Hepatocyte (in vitro differentiated cells): Measurements from ENCODE around the gene RGS14. TPM values are rescaled to one million over a fixed set of nuclear protein-coding genes. Genes with fewer than 3 reads are reported as not detected.

ENCODE experiments used
- DNase-seq: peaks from one replicate; pipeline ENCODE4 v3.0.0-alpha.2; 2016; ENCODE audit warnings: low spot score
- H2AFZ ChIP-seq: fragments of 200-600 bp; sonication (generic); 2 replicates; pipeline ENCODE4 v1.6.0; 2016; ENCODE audit warnings: antibody characterized with exemption, mild to moderate bottlenecking
- H3K27ac ChIP-seq: fragments of 200-600 bp; sonication (generic); 2 replicates; pipeline ENCODE4 v1.5.1; 2016; ENCODE audit warnings: mild to moderate bottlenecking
- H3K27me3 ChIP-seq: fragments of 200-600 bp; sonication (generic); 2 replicates; pipeline ENCODE4 v1.6.1; 2016
- H3K36me3 ChIP-seq: fragments of 200-600 bp; sonication (generic); replicated peaks from 2 replicates; pipeline ENCODE4 v1.5.1; 2016; ENCODE audit warnings: low read depth; ENCODE audit not compliant: insufficient read depth
- H3K4me1 ChIP-seq: fragments of 200-600 bp; sonication (generic); 2 replicates; pipeline ENCODE4 v1.5.1; 2016; ENCODE audit warnings: mild to moderate bottlenecking, moderate library complexity; ENCODE audit not compliant: insufficient read depth
- H3K4me2 ChIP-seq: fragments of 200-600 bp; sonication (generic); 2 replicates; pipeline ENCODE4 v1.6.0; 2016
- H3K4me3 ChIP-seq: fragments of 200-600 bp; sonication (generic); 2 replicates; pipeline ENCODE4 v1.5.1; 2016; ENCODE audit warnings: mild to moderate bottlenecking
- H3K79me2 ChIP-seq: fragments of 200-600 bp; sonication (generic); 2 replicates; pipeline ENCODE4 v1.6.0; 2017; ENCODE audit warnings: mild to moderate bottlenecking
- H3K9me2 ChIP-seq: fragments of 200-600 bp; sonication (generic); replicated peaks from 2 replicates; pipeline ENCODE4 v1.6.0; 2017; ENCODE audit warnings: mild to moderate bottlenecking; ENCODE audit not compliant: insufficient read depth
- H3K9me3 ChIP-seq: fragments of 200-600 bp; sonication (generic); 2 replicates; pipeline ENCODE4 v1.5.1; 2016; ENCODE audit warnings: low read depth, mild to moderate bottlenecking
- H4K20me1 ChIP-seq: fragments of 200-600 bp; sonication (generic); 2 replicates; pipeline ENCODE4 v1.6.0; 2016; ENCODE audit warnings: mild to moderate bottlenecking; ENCODE audit not compliant: insufficient read depth, poor library complexity, severe bottlenecking
- EZH2 ChIP-seq: fragments of 200-600 bp; sonication (generic); IDR thresholded peaks from 2 replicates; pipeline ENCODE4 v1.6.1; 2016; ENCODE audit warnings: antibody characterized with exemption, mild to moderate bottlenecking, borderline replicate concordance
- EZH2phosphoT487 ChIP-seq: fragments of 200-600 bp; sonication (generic); IDR thresholded peaks from one replicate; pipeline ENCODE4 v1.6.1; 2018; ENCODE audit warnings: antibody characterized with exemption, mild to moderate bottlenecking, low read depth, moderate library complexity; ENCODE audit not compliant: unreplicated experiment, severe bottlenecking
- WGBS: methylation state at CpG from one replicate; pipeline ENCODE4 v1.1.6; 2016; ENCODE audit warnings: low lambda C conversion rate; ENCODE audit errors: missing lambda C conversion rate; 5-methylcytosine and 5-hydroxymethylcytosine counted together
- polyA plus RNA-seq: library from polyadenylated mRNA; unstranded; fragments of >200 nt; fragmentation: Nextera tagmentation; extraction: Ambion mirVana; gene quantifications from 2 replicates; pipeline ENCODE4 v1.2.1, GENCODE V29; 2016
- total RNA-seq: library from RNA; depleted of rRNA; stranded (reverse); fragments of >200 nt; gene quantifications from 2 replicates; pipeline ENCODE4 v1.2.3, GENCODE V29; 2014
- TF ChIP-seq, protein P1 (sequence below): fragments of 200-600 bp; sonication (generic); IDR thresholded peaks from 2 replicates; pipeline ENCODE4 v1.5.1; 2016; ENCODE audit warnings: antibody characterized with exemption, mild to moderate bottlenecking; ENCODE audit not compliant: poor library complexity

Gene RGS14
- total and polyA plus RNA-seq, 2 experiments from 2014 or later, result 36.5 to 37.0 TPM

DNA sequence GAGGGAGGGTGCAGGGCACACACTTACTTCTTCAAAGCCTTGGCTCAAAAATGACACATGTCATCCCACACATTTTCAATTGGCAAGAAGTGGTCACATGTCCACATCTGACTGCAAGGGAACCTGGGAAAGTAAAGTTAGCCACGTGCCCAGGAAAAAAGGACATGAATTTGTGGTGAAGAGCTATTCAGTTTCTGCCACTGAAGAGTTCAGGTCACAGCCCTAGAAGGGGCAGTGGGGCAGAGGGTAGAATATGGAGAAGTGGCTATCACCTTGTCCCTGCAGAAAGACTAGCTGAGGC lies 1.9 kb upstream of the RGS14 start:
- TF ChIP-seq EZH2 (no peak), EZH2phosphoT487 (no peak)
- TF ChIP-seq, protein P1, sequence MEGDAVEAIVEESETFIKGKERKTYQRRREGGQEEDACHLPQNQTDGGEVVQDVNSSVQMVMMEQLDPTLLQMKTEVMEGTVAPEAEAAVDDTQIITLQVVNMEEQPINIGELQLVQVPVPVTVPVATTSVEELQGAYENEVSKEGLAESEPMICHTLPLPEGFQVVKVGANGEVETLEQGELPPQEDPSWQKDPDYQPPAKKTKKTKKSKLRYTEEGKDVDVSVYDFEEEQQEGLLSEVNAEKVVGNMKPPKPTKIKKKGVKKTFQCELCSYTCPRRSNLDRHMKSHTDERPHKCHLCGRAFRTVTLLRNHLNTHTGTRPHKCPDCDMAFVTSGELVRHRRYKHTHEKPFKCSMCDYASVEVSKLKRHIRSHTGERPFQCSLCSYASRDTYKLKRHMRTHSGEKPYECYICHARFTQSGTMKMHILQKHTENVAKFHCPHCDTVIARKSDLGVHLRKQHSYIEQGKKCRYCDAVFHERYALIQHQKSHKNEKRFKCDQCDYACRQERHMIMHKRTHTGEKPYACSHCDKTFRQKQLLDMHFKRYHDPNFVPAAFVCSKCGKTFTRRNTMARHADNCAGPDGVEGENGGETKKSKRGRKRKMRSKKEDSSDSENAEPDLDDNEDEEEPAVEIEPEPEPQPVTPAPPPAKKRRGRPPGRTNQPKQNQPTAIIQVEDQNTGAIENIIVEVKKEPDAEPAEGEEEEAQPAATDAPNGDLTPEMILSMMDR, result no peak
- H3K4me3 ChIP-seq, result no peak overlapping the region
- H3K4me2 ChIP-seq, result no peak overlapping the region
- no peaks in the 10 kb centered on the region for H3K9me2 ChIP-seq
- no peaks in the 10 kb centered on the region for H4K20me1 ChIP-seq
- DNase-seq, result no peak
- peaks cover 5% of the 10 kb centered on the region for H3K79me2 ChIP-seq
- peaks cover 4% of the 10 kb centered on the region for H3K4me1 ChIP-seq
- H3K27ac ChIP-seq, result no peak overlapping the region
- H2AFZ ChIP-seq, result no peak overlapping the region
- H3K36me3 ChIP-seq, result no peaks in the 10 kb centered on the region
- H3K9me3 ChIP-seq, result no peaks in the 10 kb centered on the region
- H3K27me3 ChIP-seq, result no peaks in the 10 kb centered on the region
- 32% methylated on average over 1 of the region's 1 CpG for WGBS

- TF ChIP-seq EZH2 (no peak), EZH2phosphoT487 (no peak)
- TF ChIP-seq, protein P1, result no peak
- no peaks in the 10 kb centered on the region for H4K20me1 ChIP-seq
- WGBS, result 72% methylated on average over 3 of the region's 3 CpGs
- no peak overlapping the region for H3K27ac ChIP-seq
- no peaks in the 10 kb centered on the region for H3K27me3 ChIP-seq
- H3K36me3 ChIP-seq, result no peaks in the 10 kb centered on the region
- no peaks in the 10 kb centered on the region for H3K9me2 ChIP-seq
- H3K9me3 ChIP-seq, result no peaks in the 10 kb centered on the region
- no peak overlapping the region for H3K4me2 ChIP-seq
- no peak for DNase-seq
- peaks cover 4% of the 10 kb centered on the region for H3K4me1 ChIP-seq
- no peak overlapping the region for H2AFZ ChIP-seq
- H3K4me3 ChIP-seq, result no peak overlapping the region
- no peaks in the 10 kb centered on the region for H3K79me2 ChIP-seq
These were observed 978 bp upstream of the RGS14 start for GRCh38 chr5:177356746-177357145.

DNA sequence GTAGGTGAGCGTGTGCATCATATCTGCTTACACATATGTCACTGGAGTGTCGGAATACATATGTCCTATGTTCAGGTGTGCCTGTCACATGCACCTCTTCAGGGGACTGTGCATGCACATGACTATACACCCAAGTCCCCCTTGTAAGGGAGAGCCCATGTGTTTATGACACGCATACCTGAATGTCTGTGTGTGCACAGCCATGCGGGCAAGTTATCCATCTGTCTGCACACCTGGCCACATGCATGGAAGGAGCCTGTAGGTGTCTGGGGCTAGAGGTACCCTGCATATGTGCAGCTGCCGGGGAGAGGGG lies 622 bp upstream of the RGS14 start:
- TF ChIP-seq EZH2phosphoT487 (no peak), EZH2 (no peak)
- TF ChIP-seq, protein P1, result no peak
- Histone ChIP-seq H3K4me1 (peaks cover 4% of the 10 kb centered on the region), H3K9me3 (no peaks in the 10 kb centered on the region)

GRCh38 chr5:177358370-177358819 lies 671 bp downstream of the RGS14 start:
- Histone ChIP-seq H3K4me2 (no peak overlapping the region), H3K9me2 (no peaks in the 10 kb centered on the region), H4K20me1 (no peaks in the 10 kb centered on the region), H3K4me1 (peaks cover 10% of the 10 kb centered on the region), H3K4me3 (no peak overlapping the region), H3K27ac (no peak overlapping the region), H3K36me3 (no peaks in the 10 kb centered on the region), H3K79me2 (no peaks in the 10 kb centered on the region), H2AFZ (no peak overlapping the region), H3K9me3 (no peaks in the 10 kb centered on the region), H3K27me3 (no peaks in the 10 kb centered on the region)
- DNase-seq, result no peak
- WGBS, result 70% methylated on average over 5 of the region's 5 CpGs
- TF ChIP-seq, protein P1, result no peak
- TF ChIP-seq EZH2phosphoT487 (no peak), EZH2 (no peak)

More for the DNA sequence above, 622 bp upstream of the RGS14 start:
- Histone ChIP-seq H3K36me3 (no peaks in the 10 kb centered on the region), H3K9me2 (no peaks in the 10 kb centered on the region), H4K20me1 (no peaks in the 10 kb centered on the region), H3K27me3 (no peaks in the 10 kb centered on the region), H3K4me3 (no peak overlapping the region), H3K4me2 (no peak overlapping the region), H3K27ac (no peak overlapping the region), H3K79me2 (no peaks in the 10 kb centered on the region), H2AFZ (no peak overlapping the region)
- 92% methylated on average over 5 of the region's 5 CpGs for WGBS
- DNase-seq, result no peak
